Nephron progenitor cell (in vitro differentiated cells): ENCODE measurements around the gene EGFLAM.

Experiments
- DNase-seq: peaks from one replicate; pipeline ENCODE4 v3.0.0; 2021
- H3K27ac Mint-ChIP-seq: 2 replicates; pipeline ENCODE4 v1.8.0; 2021; ENCODE audit warnings: mild to moderate bottlenecking, moderate library complexity, mixed read lengths
- H3K27me3 Mint-ChIP-seq: 2 replicates; pipeline ENCODE4 v1.8.0; 2021; ENCODE audit warnings: mild to moderate bottlenecking, low read depth, mixed read lengths; ENCODE audit not compliant: poor library complexity
- H3K36me3 Mint-ChIP-seq: 2 replicates; pipeline ENCODE4 v1.8.0; 2021; ENCODE audit warnings: low read depth, mixed read lengths
- H3K4me1 Mint-ChIP-seq: 2 replicates; pipeline ENCODE4 v1.8.0; 2021; ENCODE audit warnings: mixed read lengths
- H3K4me3 Mint-ChIP-seq: 2 replicates; pipeline ENCODE4 v1.8.0; 2021; ENCODE audit warnings: mild to moderate bottlenecking, moderate library complexity, mixed read lengths
- H3K9me3 Mint-ChIP-seq: 2 replicates; pipeline ENCODE4 v1.8.0; 2021; ENCODE audit warnings: mild to moderate bottlenecking, moderate library complexity, mixed read lengths
- TF ChIP-seq, protein P1 (sequence below): fragments of 200-600 bp; sonication (generic); IDR thresholded peaks from 2 replicates; pipeline ENCODE4 v1.5.0; 2021; ENCODE audit warnings: antibody characterized with exemption

The EGFLAM gene

DNA sequence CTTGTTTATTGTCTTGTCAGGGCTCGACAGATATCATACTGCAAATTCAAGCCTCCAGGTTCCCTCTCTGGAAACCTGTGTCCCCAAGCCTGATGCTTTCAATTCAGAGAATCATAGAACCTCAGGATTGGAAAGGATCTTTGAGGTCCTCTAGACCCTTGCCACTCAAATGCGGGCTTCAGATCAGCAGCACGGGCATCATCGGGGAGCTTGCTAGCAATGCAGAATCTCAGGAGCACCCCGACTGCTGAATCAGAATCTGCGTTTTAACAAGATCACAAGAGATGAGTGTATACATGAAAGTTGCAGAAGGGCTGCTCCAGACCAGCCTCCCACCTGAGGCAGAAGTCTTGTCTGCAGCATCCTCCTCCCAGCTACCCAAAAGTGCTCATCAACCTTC is 13.1 kb upstream of the EGFLAM start:
- TF ChIP-seq, protein P1, sequence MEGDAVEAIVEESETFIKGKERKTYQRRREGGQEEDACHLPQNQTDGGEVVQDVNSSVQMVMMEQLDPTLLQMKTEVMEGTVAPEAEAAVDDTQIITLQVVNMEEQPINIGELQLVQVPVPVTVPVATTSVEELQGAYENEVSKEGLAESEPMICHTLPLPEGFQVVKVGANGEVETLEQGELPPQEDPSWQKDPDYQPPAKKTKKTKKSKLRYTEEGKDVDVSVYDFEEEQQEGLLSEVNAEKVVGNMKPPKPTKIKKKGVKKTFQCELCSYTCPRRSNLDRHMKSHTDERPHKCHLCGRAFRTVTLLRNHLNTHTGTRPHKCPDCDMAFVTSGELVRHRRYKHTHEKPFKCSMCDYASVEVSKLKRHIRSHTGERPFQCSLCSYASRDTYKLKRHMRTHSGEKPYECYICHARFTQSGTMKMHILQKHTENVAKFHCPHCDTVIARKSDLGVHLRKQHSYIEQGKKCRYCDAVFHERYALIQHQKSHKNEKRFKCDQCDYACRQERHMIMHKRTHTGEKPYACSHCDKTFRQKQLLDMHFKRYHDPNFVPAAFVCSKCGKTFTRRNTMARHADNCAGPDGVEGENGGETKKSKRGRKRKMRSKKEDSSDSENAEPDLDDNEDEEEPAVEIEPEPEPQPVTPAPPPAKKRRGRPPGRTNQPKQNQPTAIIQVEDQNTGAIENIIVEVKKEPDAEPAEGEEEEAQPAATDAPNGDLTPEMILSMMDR, result no peak
- Mint-ChIP-seq H3K4me1 (peaks cover 3% of the 10 kb centered on the region), H3K27me3 (no peaks in the 10 kb centered on the region), H3K36me3 (no peaks in the 10 kb centered on the region), H3K4me3 (no peak overlapping the region), H3K27ac (no peak overlapping the region), H3K9me3 (no peaks in the 10 kb centered on the region)
- DNase-seq, result no peak

DNA sequence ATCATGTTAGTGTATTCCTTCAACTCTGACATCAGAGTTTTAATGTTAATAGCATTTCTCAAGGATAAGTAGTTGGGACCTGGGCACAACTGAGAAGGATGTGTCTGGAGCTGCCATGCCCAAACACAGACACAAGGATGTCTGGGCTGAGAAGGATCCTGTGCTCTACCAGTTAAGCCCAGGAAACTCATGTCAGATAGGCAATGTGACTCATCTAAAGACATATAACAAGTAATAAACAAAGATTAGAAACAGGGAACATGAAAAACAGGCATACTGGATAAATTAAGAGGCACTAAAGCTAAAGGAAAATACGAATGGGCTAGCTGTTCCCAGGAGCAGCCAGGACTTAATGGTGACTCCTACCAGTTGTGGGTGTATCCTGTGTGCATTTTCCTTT is 9.1 kb upstream of the EGFLAM start:
- H3K4me1 Mint-ChIP-seq, result peaks cover 3% of the 10 kb centered on the region
- H3K36me3 Mint-ChIP-seq, result no peaks in the 10 kb centered on the region
- H3K27ac Mint-ChIP-seq, result no peak overlapping the region
- H3K4me3 Mint-ChIP-seq, result no peak overlapping the region
- H3K27me3 Mint-ChIP-seq, result no peaks in the 10 kb centered on the region
- no peak for DNase-seq
- TF ChIP-seq, protein P1, result no peak
- H3K9me3 Mint-ChIP-seq, result peaks cover 18% of the 10 kb centered on the region

DNA sequence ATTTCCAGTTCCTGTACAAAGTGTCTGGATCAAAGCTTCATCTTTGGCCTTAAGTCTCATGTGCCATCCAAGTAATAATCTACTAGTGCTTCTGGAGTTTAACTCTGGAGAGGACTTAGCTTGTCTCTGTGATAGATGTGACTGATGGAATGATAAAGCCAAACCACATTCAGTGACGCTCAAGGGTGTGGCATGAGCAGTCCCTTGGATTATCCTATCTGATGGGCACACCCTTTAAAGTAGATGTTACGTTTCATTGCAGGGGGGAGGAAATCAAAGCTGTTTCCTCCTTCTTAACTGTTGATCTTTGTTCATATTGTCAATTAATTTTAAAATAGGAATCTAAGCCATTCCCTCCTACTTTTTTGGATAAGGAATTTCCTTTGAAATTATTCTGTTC is 8.5 kb upstream of the EGFLAM start:
- Mint-ChIP-seq H3K9me3 (peaks cover 18% of the 10 kb centered on the region), H3K27me3 (no peaks in the 10 kb centered on the region), H3K27ac (no peak overlapping the region), H3K4me1 (peaks cover 3% of the 10 kb centered on the region), H3K36me3 (no peaks in the 10 kb centered on the region), H3K4me3 (no peak overlapping the region)
- no peak for DNase-seq
- TF ChIP-seq, protein P1, result no peak

GRCh38 chr5:38250763-38251448 is 7.5 kb upstream of the EGFLAM start:
- Mint-ChIP-seq H3K9me3 (peaks cover 18% of the 10 kb centered on the region), H3K4me3 (no peak overlapping the region), H3K27me3 (no peaks in the 10 kb centered on the region), H3K4me1 (peaks cover 11% of the 10 kb centered on the region), H3K27ac (no peak overlapping the region), H3K36me3 (no peaks in the 10 kb centered on the region)
- no peak for DNase-seq
- TF ChIP-seq, protein P1, result no peak

DNA sequence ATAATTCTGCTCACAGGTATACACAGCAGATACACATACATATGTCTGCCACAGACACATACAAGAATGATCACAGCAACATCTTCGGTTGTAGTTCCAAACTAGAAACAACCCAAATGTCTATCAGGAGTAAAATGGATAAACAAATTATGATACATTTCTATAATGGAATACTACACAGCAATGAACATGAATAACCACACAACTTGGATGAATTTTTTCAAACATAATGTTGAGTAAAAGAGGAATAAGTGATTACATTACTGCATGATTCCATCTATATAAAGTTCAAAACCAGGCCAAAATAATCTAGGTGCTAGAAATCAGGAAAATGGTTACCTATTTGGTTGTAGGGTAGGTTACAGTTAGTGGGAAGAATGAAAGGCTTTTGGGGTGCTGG is 4.6 kb upstream of the EGFLAM start:
- Mint-ChIP-seq H3K4me1 (peaks cover 32% of the 10 kb centered on the region), H3K9me3 (peaks cover 18% of the 10 kb centered on the region), H3K27ac (no peak overlapping the region), H3K36me3 (no peaks in the 10 kb centered on the region), H3K4me3 (no peak overlapping the region), H3K27me3 (peaks cover 4% of the 10 kb centered on the region)
- no peak for DNase-seq
- TF ChIP-seq, protein P1, result no peak

DNA sequence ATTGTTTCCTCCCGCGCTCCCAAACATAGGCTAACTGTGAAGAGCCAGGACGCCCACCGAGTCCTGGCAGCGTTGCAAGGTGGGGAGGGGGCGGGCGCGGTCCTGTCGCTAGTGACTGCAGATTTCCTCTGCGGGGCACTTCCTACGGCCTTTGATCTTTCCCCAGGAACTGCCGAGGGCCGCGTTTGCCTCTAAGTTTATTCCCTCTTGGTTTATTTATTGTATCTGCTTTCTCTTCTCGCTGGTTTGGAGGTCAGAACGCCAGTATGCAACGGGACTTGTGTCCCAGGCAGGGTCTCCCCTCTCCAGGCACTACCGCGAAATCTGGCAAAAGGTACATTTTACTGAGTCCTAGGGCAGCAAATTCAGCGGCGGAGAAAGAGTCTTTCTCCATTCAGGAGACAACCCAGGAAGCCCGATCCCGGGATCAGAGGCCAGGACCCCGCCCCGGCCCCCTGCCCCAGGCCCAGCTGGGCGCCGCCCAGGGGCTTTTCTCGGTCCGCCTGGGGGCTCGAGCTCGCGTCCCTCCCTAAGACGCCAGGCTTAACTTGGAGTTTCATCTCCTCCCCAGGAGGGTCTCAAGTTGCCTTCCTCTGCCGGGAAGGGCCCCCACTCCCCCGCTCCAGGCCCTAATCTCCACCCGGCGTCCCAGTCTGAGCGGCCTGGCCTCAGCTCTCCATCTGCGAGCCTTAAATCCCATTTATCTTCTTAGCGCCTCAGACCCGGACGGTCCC is 884 bp upstream of the EGFLAM start:
- Mint-ChIP-seq H3K27ac (peak overlapping the region; percentile 73), H3K27me3 (peaks cover 4% of the 10 kb centered on the region), H3K9me3 (peaks cover 16% of the 10 kb centered on the region)

More for the DNA sequence above, 884 bp upstream of the EGFLAM start:
- Mint-ChIP-seq H3K4me1 (peaks cover 59% of the 10 kb centered on the region), H3K4me3 (peak overlapping the region; percentile 97), H3K36me3 (no peaks in the 10 kb centered on the region)
- peak; percentile 61 for DNase-seq
- TF ChIP-seq, protein P1, result no peak
